NK-92 (cell line): Measurements from ENCODE around the gene C3.
"Not testable (repeated sequence)": the region's sequence is repeated elsewhere in the genome, so short reads cannot be mapped to it uniquely, and the experiment has no call there.

ENCODE experiments used
- DNase-seq: peaks from one replicate; lab custom pipeline; 2025; ENCODE audit not compliant: unreplicated experiment; lab: John Stamatoyannopoulos, UW

The C3 gene

GRCh38 chr19:6667114-6667627, 53.3 kb downstream of the C3 start:
- no peak for DNase-seq

DNA sequence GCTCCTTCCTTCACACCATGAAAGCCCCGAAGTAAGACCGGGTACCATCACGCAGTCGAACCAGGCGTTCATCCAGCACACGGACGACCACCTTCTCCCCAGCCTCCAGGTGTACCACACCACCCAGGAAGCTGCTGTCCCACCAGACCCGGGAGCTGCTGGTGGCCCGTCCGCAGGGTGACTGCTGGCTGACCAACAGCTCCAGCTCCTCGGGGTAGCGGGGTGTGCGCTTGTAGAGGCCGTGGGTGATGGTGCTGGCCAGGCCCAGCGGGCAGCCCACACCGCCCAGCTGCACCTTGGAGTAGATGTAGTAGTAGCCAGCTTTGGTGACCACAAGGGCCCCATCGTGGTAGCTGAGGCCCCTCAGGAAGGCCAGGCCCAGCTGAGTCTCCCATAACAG, 55.5 kb downstream of the C3 start:
- DNase-seq, result no peak

- no peak for DNase-seq
Measured at GRCh38 chr19:6663236-6664201, 56.9 kb downstream of the C3 start.

- DNase-seq, result no peak
Measured at GRCh38 chr19:6662702-6663101, 57.7 kb downstream of the C3 start.

DNA sequence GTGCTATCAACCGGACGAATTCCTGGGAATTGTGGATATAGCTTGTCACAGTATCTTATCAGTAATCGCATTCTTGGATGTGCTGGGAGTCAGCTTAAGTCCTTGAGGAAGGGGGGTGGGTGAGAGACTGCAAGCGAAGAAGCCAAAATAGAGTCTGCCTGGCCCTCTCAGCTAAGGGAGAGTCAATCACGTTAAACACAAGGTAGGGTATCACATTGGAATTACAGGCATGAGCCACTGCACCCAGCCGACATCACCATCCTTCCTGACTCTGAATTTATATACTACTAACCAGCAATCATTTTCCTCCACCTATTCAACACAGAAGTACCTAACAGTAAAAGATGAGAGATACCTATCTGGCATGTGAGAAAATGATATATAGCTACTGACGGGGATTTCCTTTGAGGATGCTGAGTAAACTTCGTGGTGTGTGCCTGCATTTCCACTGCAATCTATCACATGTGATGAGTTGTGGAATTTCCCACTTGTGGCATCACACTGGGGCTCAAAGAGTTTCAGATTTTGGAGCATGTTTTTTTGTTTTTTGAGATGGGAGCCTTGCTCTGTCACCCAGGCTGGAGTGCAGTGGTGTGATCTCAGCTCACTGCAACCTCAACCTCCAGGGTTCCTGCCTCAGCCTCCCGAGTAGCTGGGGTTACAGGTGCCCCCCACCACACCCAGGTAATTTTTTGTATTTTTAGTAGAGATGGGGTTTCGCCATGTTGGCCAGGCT, 58.8 kb downstream of the C3 start:
- DNase-seq, result not testable (repeated sequence)

GRCh38 chr19:6660930-6661329, 59.5 kb downstream of the C3 start:
- DNase-seq, result no peak

- DNase-seq, result not testable (repeated sequence)
Measured at GRCh38 chr19:6656390-6656789, 64.1 kb downstream of the C3 start.

- no peak for DNase-seq
Measured at GRCh38 chr19:6654347-6655310, 65.8 kb downstream of the C3 start.

DNA sequence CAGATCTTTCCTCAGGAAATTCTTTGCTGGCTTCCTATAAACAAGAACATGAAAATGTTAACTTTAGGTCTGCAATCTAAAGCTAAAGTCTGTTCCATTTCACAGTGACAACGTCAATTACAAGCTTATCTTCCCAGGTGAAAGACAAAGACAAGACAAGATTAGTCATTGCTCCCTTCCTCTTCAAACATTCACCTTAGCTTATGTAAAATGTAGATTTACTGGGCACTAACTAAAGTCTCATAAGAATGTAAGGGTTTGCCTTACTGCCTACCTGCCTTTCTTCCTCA, 67.7 kb downstream of the C3 start:
- no peak for DNase-seq

GRCh38 chr19:6651965-6652804, 68.3 kb downstream of the C3 start:
- DNase-seq, result no peak

GRCh38 chr19:6649185-6649584, 71.3 kb downstream of the C3 start:
- DNase-seq, result no peak

GRCh38 chr19:6648141-6648715, 72.2 kb downstream of the C3 start:
- no peak for DNase-seq

- no peak for DNase-seq
Measured at GRCh38 chr19:6644796-6645195, 75.7 kb downstream of the C3 start.

DNA sequence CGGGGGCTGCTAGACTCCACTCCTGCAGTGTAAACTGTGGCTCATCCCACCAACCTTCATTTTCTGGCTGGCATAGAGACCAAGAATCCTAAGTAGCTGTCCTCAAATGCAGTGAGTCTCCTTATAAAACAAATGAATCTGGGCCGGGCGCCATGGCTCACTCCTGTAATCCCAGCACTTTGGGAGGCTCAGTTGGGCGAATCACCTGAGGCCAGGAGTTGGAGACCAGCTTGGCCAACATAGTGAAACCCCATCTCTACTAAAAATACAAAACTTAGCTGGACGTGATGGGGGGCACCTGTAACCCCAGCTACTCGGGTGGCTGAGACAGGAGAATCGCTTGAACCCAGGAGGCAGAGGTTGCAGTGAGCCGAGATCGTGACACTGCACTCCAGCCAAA, 80.1 kb downstream of the C3 start:
- DNase-seq, result not testable (repeated sequence)

- no peak for DNase-seq
Measured at GRCh38 chr19:6639439-6639838, 81.0 kb downstream of the C3 start.

GRCh38 chr19:6633456-6633813, 87.0 kb downstream of the C3 start:
- not testable (repeated sequence) for DNase-seq

GRCh38 chr19:6632747-6633455, 87.5 kb downstream of the C3 start:
- not testable (repeated sequence) for DNase-seq

- DNase-seq, result no peak
Measured at GRCh38 chr19:6632002-6632621, 88.3 kb downstream of the C3 start.
